Activated naive CD8-positive, alpha-beta T cell treated with anti-CD3 and anti-CD28 coated beads, Interleukin-2, amount 50 U/mL, for 16 hours (primary cell): ENCODE results near the gene ASPHD2.
"Not testable (repeated sequence)": the region's sequence is repeated elsewhere in the genome, so short reads cannot be mapped to it uniquely, and the experiment has no call there.

Experiments used
- DNase-seq: peaks from one replicate; pipeline ENCODE4 v3.0.0-alpha.2; 2020; ENCODE audit warnings: low read depth, low spot score

ASPHD2 gene

GRCh38 chr22:26416256-26416655, 12.8 kb upstream of the ASPHD2 start:
- no peak for DNase-seq

DNA sequence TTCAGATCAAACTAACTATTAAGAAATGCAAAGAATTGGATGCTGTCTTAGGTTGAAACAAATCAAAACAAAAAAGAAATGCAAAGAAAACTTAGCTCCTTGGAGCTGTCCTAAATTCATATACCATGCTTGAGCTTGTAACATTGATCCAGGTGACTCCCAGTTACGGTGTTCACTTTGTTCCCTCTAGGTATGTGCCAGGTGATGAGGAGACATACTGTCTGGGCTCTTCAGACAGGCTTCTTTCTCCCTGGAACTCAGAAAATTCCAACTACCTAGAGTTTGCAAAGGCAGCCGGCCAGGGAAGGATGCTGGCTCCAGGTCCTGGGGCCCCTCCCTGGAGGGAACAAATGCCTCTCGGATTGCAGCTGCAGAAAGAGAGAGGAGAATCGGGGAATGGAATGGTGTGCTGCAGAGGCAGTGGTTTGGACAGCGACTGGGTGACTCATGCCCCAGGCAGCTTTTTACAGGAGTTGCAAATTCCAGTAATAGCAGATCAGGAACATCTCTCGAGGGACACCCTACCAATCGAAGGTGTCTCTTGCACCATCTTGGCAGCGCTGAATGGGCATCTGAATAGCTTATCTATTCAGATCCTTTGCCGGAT, 12.3 kb upstream of the ASPHD2 start:
- DNase-seq = no peak

DNA sequence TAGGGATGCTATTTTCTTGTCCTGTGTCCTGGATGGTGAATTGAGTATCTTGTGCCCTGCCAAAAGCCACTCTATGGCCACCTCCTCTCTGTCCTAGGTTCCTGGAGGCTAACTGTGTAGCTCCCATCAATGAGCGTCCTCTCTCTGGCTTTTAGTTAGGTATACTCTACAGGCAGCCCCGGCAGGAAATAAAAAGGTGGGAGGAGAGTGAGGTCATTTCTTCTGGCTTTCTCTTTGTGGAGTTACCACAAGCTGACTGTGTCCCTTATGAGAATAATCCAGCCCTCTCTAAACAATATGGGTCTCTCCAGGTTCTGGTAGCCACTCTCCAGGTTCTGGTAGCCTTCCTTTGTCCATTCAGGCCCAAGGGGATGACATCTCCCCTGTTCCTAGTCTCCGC, 11.7 kb upstream of the ASPHD2 start:
- no peak for DNase-seq

DNA sequence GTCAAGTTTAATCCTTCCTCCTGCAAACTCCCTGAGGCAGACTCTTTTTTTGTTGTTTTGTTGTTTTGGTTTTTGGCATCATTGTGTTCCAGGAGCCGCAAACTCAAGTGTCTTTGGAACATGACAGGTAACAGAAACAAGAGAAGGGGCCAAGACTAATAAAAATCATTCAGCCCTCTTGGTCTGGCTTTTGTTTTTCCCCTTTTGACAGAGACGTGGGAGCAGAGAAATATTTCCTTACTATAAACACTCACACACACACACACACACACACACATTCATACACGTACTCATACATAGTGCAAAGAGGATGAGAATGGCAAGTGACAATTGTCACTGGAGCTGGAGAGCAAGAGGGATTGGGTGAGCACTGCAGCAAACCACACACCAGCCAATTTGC, 10.4 kb upstream of the ASPHD2 start:
- DNase-seq = no peak

DNA sequence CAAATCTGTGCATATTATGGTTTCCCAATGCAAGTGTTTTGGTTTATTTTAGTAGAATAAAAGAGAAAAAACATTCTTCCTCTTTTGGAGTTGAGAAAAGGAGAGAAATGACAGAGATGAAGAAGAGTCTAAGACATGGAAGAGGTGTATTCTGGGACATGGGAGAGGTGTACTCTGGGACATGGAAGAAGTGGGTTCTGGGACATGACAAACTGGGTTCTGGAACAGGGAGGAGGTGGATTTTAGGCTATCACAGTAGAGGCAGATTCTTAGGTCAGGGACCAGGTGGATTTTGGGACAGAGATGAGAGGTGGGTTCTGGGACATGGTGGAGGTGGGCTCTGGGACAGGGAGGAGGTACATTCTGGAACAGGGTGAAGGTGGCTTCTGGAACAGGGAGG, 2.1 kb upstream of the ASPHD2 start:
- DNase-seq = no peak

DNA sequence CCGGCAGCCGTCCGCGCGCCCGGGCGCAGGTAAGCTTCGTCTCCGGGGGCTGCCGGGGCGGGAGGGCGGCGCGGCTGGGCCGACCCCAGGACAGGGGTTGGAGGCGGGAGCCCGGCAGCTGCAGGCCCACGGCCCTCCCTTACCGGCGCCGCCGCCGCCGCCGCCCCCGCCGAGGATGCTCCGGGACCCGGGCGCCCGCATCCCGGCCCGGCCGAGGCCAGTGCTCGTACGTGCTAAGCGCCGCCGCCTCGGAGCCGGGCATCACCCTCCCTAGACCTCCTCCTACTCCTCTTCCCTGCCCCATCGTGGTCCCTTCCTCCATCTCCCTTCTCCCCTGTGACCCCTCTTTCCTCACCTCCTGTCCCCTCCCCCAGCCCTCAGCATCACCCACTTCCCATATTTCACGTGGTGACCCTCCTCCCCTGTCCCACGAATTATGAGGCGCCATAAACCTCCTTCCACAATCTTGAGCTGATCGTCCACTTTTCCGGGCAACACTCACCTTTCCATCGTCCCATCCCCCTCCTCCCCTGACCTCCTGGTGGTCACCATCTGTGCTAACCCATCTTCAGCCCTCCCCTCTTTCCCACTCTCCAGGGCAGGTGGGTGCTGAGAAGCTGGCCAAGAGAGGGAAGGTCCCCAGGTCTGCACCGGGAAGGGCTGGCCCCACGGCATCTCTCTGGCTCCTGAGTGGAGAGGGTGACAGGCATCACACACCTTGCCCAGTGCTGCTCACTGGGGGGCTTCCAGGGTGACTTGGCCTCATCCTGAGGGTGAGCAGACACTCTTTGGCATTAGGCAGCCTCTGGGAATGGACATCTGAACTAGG, 612 bp downstream of the ASPHD2 start:
- no peak for DNase-seq

DNA sequence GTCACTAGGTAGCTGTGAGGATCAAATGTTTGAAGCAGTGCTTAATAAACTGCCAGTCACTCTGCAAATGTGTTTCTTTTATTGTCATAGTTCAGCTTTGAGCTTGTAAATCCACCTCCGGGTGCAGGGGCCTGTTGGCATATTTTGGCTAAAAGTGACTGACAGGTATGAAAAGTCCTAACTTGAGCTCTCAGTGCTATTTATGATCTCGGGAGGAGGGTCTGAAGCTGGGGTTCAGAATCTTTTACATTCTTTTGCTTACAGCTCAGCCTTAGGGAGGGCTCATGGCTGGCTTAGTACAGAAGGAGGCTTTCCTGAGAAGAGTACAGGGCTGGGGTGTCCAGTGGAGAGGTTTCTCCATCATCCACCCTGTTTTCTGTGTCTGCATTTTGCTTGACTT, 1.5 kb downstream of the ASPHD2 start:
- no peak for DNase-seq

DNA sequence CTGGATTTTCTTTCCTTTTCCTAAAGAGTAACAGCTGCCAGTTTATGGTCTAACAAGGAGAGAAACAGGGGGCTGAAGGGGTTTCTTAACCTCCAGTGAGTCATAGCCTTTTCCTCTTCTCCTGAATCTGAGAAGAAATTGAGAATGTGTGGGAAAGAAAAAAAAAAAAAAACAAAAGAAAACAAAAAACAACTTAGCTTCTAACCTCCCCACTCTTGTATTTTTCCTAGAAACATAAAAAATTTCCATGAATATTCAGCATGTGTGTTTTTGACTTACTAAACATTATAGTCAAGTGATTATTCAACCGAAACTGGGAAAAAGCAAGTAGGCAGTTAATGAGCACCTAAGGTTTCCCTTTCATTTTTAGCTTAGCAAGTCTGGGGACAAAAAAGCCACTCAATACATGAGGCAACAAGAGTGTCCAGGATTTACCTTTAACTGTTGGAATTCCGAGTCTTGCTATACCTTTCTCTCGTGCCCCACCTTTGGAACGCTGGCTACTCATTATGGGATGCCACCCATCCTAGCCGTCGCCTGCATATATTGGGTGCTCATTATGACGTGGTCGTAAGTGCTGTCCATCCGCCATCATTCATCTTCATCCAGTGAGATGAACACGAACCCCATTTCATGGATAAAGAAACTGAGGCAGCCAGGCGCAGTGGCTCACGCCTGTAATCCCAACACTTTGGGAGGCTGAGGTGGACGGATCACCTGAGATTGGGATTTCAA, 2.4 kb downstream of the ASPHD2 start:
- DNase-seq = no peak

DNA sequence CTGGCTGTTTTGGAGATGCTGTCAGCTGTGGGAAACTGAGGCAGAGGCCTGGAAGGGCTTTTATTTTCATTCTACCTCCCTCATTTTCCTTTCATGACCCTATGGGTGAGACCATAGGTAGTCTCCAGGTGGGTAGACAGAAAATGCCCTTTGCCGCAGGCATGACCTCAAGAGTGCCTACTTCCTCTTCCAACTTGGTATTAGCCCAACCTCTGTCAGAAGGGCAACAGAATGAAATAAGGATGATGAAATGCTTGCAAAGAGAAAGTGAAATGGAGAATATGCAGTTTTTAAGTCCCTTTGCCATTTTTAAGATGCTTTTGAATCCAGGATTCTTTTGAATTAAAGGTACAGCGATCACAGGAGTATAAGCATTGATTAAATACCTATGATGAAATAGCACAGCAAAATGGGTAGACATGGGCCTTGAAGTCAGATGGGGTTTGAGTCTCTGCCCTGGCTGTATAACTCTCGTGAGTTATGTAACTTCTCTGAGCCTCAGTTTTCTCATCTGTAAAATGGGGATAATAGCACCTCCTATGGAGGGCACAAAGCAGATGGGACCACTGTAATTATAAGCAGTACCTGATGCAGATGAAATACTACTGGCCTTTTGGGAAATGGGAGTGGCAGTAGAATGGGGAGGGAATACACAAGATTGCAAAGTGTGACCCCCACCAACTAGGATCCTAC, 3.7 kb downstream of the ASPHD2 start:
- no peak for DNase-seq

- DNase-seq = no peak
Observed at GRCh38 chr22:26433805-26434204, 4.7 kb downstream of the ASPHD2 start.

DNA sequence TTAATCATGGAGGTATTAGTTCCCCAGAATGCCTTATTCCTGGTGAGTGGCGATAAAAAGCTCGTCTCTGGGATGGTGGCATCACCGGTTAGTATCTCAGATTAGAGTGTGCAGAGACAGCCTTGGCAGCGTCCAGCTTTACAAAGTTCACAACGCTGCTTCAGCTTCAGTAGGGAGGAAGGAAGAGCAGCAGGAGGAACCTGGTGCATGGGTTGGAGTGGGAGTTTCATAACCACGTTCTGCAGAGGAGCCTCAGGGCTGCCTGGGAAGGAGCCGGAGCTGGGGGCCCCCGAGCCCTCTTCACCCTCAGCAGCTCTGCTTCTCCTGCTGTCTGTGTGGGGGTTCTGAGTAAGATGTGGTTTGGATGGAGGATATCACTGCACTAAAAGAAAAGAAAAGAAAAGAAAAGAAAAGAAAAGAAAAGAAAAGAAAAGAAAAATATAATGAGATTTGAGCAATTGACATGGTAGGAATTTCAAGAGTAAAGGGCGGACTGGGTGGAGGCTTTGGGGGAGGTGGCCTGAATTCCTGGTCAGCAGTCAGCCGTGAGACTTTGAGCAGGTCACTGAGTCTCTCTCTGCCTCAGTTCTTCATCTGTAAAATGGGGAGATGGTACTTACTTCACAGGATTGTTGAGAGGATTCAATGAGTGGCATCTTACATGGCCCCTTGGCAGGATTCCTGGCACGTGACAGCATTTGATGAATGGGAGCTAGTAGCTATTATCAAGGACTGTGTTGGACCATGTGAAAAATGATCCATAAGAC, 6.5 kb downstream of the ASPHD2 start:
- DNase-seq = no peak

GRCh38 chr22:26436903-26437515, 7.9 kb downstream of the ASPHD2 start:
- DNase-seq = no peak

DNA sequence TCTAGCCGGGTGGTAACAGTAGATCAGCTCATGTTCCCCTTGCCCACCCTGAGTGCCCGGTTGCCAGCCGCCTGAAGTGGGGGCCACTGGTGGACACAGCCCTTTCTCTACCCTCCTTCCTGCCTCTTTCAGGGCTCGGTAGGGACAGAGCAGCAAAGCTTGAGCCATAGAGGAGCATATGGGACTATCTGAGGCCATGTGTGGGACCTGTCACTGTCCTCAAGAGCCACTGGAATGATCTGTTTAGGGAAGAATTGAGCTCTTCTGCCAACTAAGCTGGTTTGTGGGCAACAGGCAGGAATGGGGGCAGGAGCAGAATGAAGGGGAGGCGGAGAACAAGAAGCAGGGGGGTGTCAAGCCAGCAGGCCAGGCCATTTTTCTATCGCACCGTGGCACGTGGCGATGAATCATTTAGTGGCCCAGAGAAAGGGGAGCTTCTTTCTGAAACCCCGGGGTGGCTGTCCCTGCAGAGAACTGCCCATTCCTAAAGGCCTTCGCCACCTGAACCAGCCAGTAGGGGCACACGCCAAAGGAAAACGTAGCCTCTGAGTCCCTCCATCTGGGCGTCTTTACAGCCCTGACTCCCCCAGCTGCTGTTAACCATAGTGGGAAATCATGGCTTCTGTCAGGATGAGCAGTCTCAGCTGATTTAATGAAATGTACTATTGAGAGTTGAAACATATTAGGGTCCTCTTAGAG, 8.8 kb downstream of the ASPHD2 start:
- no peak for DNase-seq

DNA sequence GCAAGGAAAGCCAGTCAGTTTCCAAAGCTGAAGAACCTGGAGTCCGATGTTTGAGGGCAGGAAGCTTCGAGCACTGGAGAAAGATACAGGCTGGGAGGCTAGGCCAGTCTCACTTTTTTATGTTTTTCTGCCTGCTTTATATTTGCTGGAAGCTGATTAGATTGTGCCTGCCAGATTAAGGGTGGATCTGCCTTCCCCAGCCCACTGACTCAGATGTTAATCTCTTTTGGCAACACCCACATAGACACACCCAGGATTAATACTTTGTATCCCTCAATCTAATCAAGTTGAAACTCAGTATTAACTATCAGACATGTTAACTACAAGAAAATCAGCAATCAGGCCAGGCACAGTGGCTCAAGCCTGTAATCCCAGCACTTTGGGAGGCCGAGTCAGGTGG, 9.7 kb downstream of the ASPHD2 start:
- not testable (repeated sequence) for DNase-seq

- no peak for DNase-seq
Observed at GRCh38 chr22:26439559-26439958, 10.5 kb downstream of the ASPHD2 start.

- DNase-seq = no peak
Observed at GRCh38 chr22:26442086-26442756, 13.2 kb downstream of the ASPHD2 start.

GRCh38 chr22:26443901-26444690, 15.0 kb downstream of the ASPHD2 start:
- DNase-seq = no peak

DNA sequence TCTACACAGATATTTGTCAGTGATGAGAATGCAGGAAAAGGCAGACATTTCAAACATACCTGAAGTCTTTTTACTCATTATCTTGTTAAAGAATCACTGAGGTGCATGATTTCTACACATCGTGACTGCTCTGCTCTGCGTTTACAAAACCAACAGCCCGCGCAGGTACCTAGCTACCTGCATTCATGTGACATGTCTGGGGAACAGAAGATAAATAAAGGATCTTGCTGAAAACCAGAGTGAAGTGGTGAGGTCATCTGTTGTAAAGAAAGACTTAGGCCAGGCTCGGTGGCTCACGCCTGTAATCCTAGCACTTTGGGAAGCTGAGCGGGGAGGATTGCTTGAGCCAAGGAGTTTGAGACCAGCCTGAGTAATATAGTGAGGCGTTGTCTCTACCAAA, 15.7 kb downstream of the ASPHD2 start:
- no peak for DNase-seq
